SU-DHL-6 (cell line): ENCODE measurements around the gene CBX6.

Experiments
- CTCF ChIP-seq: fragments of 200-600 bp; sonication (generic); IDR thresholded peaks from one replicate; pipeline ENCODE4 v1.5.1; 2017; ENCODE audit warnings: antibody characterized with exemption, mild to moderate bottlenecking, low read length, moderate library complexity; ENCODE audit not compliant: insufficient read depth, poor library complexity, severe bottlenecking
- EZH2phosphoT487 ChIP-seq: fragments of 200-600 bp; sonication (generic), shearing (Covaris generic); conservative IDR thresholded peaks from 2 replicates; pipeline ENCODE4 v1.6.1; 2018; ENCODE audit warnings: mild to moderate bottlenecking, antibody characterized with exemption, low read length, moderate library complexity, mixed read lengths

- no peak for TF ChIP-seq CTCF
- TF ChIP-seq EZH2phosphoT487 = no peak
These were observed 8.4 kb downstream of the CBX6 start for GRCh38 chr22:38863531-38864131.
